ENCODE data around the gene SMYD1. TPM values are rescaled to one million over a fixed set of nuclear protein-coding genes. Genes with fewer than 3 reads are reported as not detected.
A peak's percentile ranks its signal among the peaks of the same experiment; 100 is the strongest.

SMYD1 gene
- polyA plus RNA-seq, 1 donor = 5.0 TPM

GRCh38 chr2:88139804-88140203, 72.2 kb downstream of the SMYD1 start:
- 100% methylated on average over 1 of the region's 6 CpGs for WGBS (ENCODE audit: insufficient coverage, low lambda C conversion rate)

GRCh38 chr2:88141952-88142351, 74.3 kb downstream of the SMYD1 start:
- no peak overlapping the region for H3K27ac ChIP-seq (ENCODE audit: low read length)
- no peaks in the 10 kb centered on the region for H3K36me3 ChIP-seq (ENCODE audit: control insufficient read depth, insufficient read depth, low read length)
- no peak for DNase-seq
- no peaks in the 10 kb centered on the region for H3K27me3 ChIP-seq (ENCODE audit: control insufficient read depth, insufficient read depth, low read length)
- peaks cover 7% of the 10 kb centered on the region for H3K9me3 ChIP-seq (ENCODE audit: control insufficient read depth, low read depth, low read length)
- peaks cover 44% of the 10 kb centered on the region for H3K4me1 ChIP-seq (ENCODE audit: control insufficient read depth, insufficient read depth, low read length)
- no CpG with 5 or more reads among the region's 2 CpGs for WGBS (ENCODE audit: insufficient coverage, low lambda C conversion rate)
- no peak overlapping the region for H3K4me3 ChIP-seq (ENCODE audit: low read length)

More at GRCh38 chr2:88139804-88140203, 72.2 kb downstream of the SMYD1 start:
- H3K4me1 ChIP-seq (ENCODE audit: control insufficient read depth, insufficient read depth, low read length) = peaks cover 27% of the 10 kb centered on the region
- peak overlapping the region; percentile 61 for H3K27ac ChIP-seq (ENCODE audit: low read length)
- no peaks in the 10 kb centered on the region for H3K36me3 ChIP-seq (ENCODE audit: control insufficient read depth, insufficient read depth, low read length)
- H3K9me3 ChIP-seq (ENCODE audit: control insufficient read depth, low read depth, low read length) = peaks cover 7% of the 10 kb centered on the region
- H3K4me3 ChIP-seq (ENCODE audit: low read length) = no peak overlapping the region
- no peaks in the 10 kb centered on the region for H3K27me3 ChIP-seq (ENCODE audit: control insufficient read depth, insufficient read depth, low read length)
- no peak for DNase-seq

GRCh38 chr2:88144271-88144670, 76.6 kb downstream of the SMYD1 start:
- H3K4me3 ChIP-seq (ENCODE audit: low read length) = no peak overlapping the region
- DNase-seq = no peak
- peaks cover 19% of the 10 kb centered on the region for H3K9me3 ChIP-seq (ENCODE audit: control insufficient read depth, low read depth, low read length)
- peaks cover 47% of the 10 kb centered on the region for H3K4me1 ChIP-seq (ENCODE audit: control insufficient read depth, insufficient read depth, low read length)
- WGBS (ENCODE audit: insufficient coverage, low lambda C conversion rate) = no CpG with 5 or more reads among the region's 1 CpG
- no peaks in the 10 kb centered on the region for H3K27me3 ChIP-seq (ENCODE audit: control insufficient read depth, insufficient read depth, low read length)
- peak overlapping the region; percentile 66 for H3K27ac ChIP-seq (ENCODE audit: low read length)
- H3K36me3 ChIP-seq (ENCODE audit: control insufficient read depth, insufficient read depth, low read length) = no peaks in the 10 kb centered on the region

- WGBS (ENCODE audit: insufficient coverage, low lambda C conversion rate) = no CpG with 5 or more reads among the region's 10 CpGs
- peak overlapping the region; percentile 66 for H3K27ac ChIP-seq (ENCODE audit: low read length)
- peak; percentile 58 to 79 for DNase-seq
Measured at GRCh38 chr2:88144914-88145497, 77.4 kb downstream of the SMYD1 start.

GRCh38 chr2:88146590-88146989, 79.0 kb downstream of the SMYD1 start:
- DNase-seq = peak in 1 of 2 donors; percentile 67
- H3K36me3 ChIP-seq (ENCODE audit: control insufficient read depth, insufficient read depth, low read length) = no peaks in the 10 kb centered on the region
- H3K4me3 ChIP-seq (ENCODE audit: low read length) = no peak overlapping the region
- peaks cover 23% of the 10 kb centered on the region for H3K9me3 ChIP-seq (ENCODE audit: control insufficient read depth, low read depth, low read length)
- peak overlapping the region; percentile 66 for H3K27ac ChIP-seq (ENCODE audit: low read length)
- H3K27me3 ChIP-seq (ENCODE audit: control insufficient read depth, insufficient read depth, low read length) = no peaks in the 10 kb centered on the region
- H3K4me1 ChIP-seq (ENCODE audit: control insufficient read depth, insufficient read depth, low read length) = peaks cover 37% of the 10 kb centered on the region

More at GRCh38 chr2:88144914-88145497, 77.4 kb downstream of the SMYD1 start:
- no peaks in the 10 kb centered on the region for H3K36me3 ChIP-seq (ENCODE audit: control insufficient read depth, insufficient read depth, low read length)
- H3K9me3 ChIP-seq (ENCODE audit: control insufficient read depth, low read depth, low read length) = peaks cover 23% of the 10 kb centered on the region
- H3K27me3 ChIP-seq (ENCODE audit: control insufficient read depth, insufficient read depth, low read length) = no peaks in the 10 kb centered on the region
- peaks cover 40% of the 10 kb centered on the region for H3K4me1 ChIP-seq (ENCODE audit: control insufficient read depth, insufficient read depth, low read length)
- H3K4me3 ChIP-seq (ENCODE audit: low read length) = no peak overlapping the region

- no CpG with 5 or more reads among the region's 2 CpGs for WGBS (ENCODE audit: insufficient coverage, low lambda C conversion rate)
- H3K27ac ChIP-seq (ENCODE audit: low read length) = peak overlapping the region; percentile 66
Measured at GRCh38 chr2:88147145-88147544, 79.5 kb downstream of the SMYD1 start.

GRCh38 chr2:88148929-88149438, 81.4 kb downstream of the SMYD1 start:
- peaks cover 16% of the 10 kb centered on the region for H3K9me3 ChIP-seq (ENCODE audit: control insufficient read depth, low read depth, low read length)
- no peaks in the 10 kb centered on the region for H3K27me3 ChIP-seq (ENCODE audit: control insufficient read depth, insufficient read depth, low read length)
- no peak for DNase-seq
- H3K4me1 ChIP-seq (ENCODE audit: control insufficient read depth, insufficient read depth, low read length) = peaks cover 31% of the 10 kb centered on the region
- H3K4me3 ChIP-seq (ENCODE audit: low read length) = no peak overlapping the region
- no peak overlapping the region for H3K27ac ChIP-seq (ENCODE audit: low read length)
- no peaks in the 10 kb centered on the region for H3K36me3 ChIP-seq (ENCODE audit: control insufficient read depth, insufficient read depth, low read length)

More at GRCh38 chr2:88147145-88147544, 79.5 kb downstream of the SMYD1 start:
- no peaks in the 10 kb centered on the region for H3K36me3 ChIP-seq (ENCODE audit: control insufficient read depth, insufficient read depth, low read length)
- no peak for DNase-seq
- H3K4me1 ChIP-seq (ENCODE audit: control insufficient read depth, insufficient read depth, low read length) = peaks cover 37% of the 10 kb centered on the region
- H3K27me3 ChIP-seq (ENCODE audit: control insufficient read depth, insufficient read depth, low read length) = no peaks in the 10 kb centered on the region
- H3K4me3 ChIP-seq (ENCODE audit: low read length) = no peak overlapping the region
- peaks cover 20% of the 10 kb centered on the region for H3K9me3 ChIP-seq (ENCODE audit: control insufficient read depth, low read depth, low read length)

- H3K27me3 ChIP-seq (ENCODE audit: control insufficient read depth, insufficient read depth, low read length) = no peaks in the 10 kb centered on the region
- H3K27ac ChIP-seq (ENCODE audit: low read length) = no peak overlapping the region
- no peak overlapping the region for H3K4me3 ChIP-seq (ENCODE audit: low read length)
- no peaks in the 10 kb centered on the region for H3K9me3 ChIP-seq (ENCODE audit: control insufficient read depth, low read depth, low read length)
- peaks cover 3% of the 10 kb centered on the region for H3K4me1 ChIP-seq (ENCODE audit: control insufficient read depth, insufficient read depth, low read length)
- WGBS (ENCODE audit: insufficient coverage, low lambda C conversion rate) = 43% methylated on average over 1 of the region's 3 CpGs
- DNase-seq = no peak
- H3K36me3 ChIP-seq (ENCODE audit: control insufficient read depth, insufficient read depth, low read length) = no peaks in the 10 kb centered on the region
Measured at GRCh38 chr2:88159481-88159880, 91.9 kb downstream of the SMYD1 start.

GRCh38 chr2:88159955-88160415, 92.4 kb downstream of the SMYD1 start:
- Histone ChIP-seq H3K4me1 (ENCODE audit: control insufficient read depth, insufficient read depth, low read length) (peaks cover 3% of the 10 kb centered on the region), H3K36me3 (ENCODE audit: control insufficient read depth, insufficient read depth, low read length) (no peaks in the 10 kb centered on the region), H3K27ac (ENCODE audit: low read length) (no peak overlapping the region), H3K4me3 (ENCODE audit: low read length) (no peak overlapping the region), H3K9me3 (ENCODE audit: control insufficient read depth, low read depth, low read length) (no peaks in the 10 kb centered on the region), H3K27me3 (ENCODE audit: control insufficient read depth, insufficient read depth, low read length) (no peaks in the 10 kb centered on the region)
- WGBS (ENCODE audit: insufficient coverage, low lambda C conversion rate) = no CpG with 5 or more reads among the region's 5 CpGs
- DNase-seq = peak; percentile 61 to 70

- Histone ChIP-seq H3K27me3 (ENCODE audit: control insufficient read depth, insufficient read depth, low read length) (no peaks in the 10 kb centered on the region), H3K4me1 (ENCODE audit: control insufficient read depth, insufficient read depth, low read length) (peaks cover 3% of the 10 kb centered on the region), H3K36me3 (ENCODE audit: control insufficient read depth, insufficient read depth, low read length) (no peaks in the 10 kb centered on the region), H3K4me3 (ENCODE audit: low read length) (no peak overlapping the region), H3K9me3 (ENCODE audit: control insufficient read depth, low read depth, low read length) (no peaks in the 10 kb centered on the region), H3K27ac (ENCODE audit: low read length) (no peak overlapping the region)
- no CpG with 5 or more reads among the region's 7 CpGs for WGBS (ENCODE audit: insufficient coverage, low lambda C conversion rate)
- DNase-seq = no peak
Measured at GRCh38 chr2:88160517-88160916, 92.9 kb downstream of the SMYD1 start.

Measured in large intestine (tissue), 3 donors.